ENCODE results near the gene PPP2R2D.

DNA sequence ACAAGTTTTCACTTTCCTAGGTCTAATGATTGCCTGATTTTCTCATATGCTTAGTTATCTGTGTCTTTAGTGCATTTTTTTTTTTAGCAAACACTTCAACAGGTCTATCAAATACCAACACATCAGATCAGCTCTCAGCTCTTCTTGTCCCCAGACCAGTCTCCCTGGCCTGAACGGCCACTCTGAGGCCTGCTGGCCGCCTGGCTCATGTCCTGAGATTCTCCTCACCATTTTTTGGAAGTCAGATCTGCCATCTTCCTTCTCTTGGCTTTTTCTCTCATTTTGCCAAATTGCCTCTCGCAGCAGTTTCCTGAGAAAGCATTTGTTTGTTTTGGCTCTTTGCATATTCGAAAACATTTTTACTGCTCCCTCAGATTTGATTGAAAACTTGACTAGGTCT lies 29.3 kb downstream of the PPP2R2D start:
- TF ChIP-seq EP300 (IDR thresholded peaks at IDR 0.05) (no peak), POLR2A (IDR thresholded peaks at IDR 0.05) (no peak)
